HG02798 (cell line): ENCODE measurements around the gene EBLN2.
"Not testable (repeated sequence)": the region's sequence is repeated elsewhere in the genome, so short reads cannot be mapped to it uniquely, and the experiment has no call there.

Experiments
- ATAC-seq: cut with Tn5 transposase; IDR thresholded peaks from one replicate; pipeline ENCODE4 v1.9.1; 2021; ENCODE audit warnings: mild to moderate bottlenecking; ENCODE audit not compliant: unreplicated experiment, poor library complexity

The EBLN2 gene

GRCh38 chr3:73056014-73056844 lies 5.2 kb upstream of the EBLN2 start:
- ATAC-seq: no peak

GRCh38 chr3:73056845-73057150 lies 4.7 kb upstream of the EBLN2 start:
- no peak for ATAC-seq

GRCh38 chr3:73060302-73060723 lies 1.1 kb upstream of the EBLN2 start:
- ATAC-seq: no peak

DNA sequence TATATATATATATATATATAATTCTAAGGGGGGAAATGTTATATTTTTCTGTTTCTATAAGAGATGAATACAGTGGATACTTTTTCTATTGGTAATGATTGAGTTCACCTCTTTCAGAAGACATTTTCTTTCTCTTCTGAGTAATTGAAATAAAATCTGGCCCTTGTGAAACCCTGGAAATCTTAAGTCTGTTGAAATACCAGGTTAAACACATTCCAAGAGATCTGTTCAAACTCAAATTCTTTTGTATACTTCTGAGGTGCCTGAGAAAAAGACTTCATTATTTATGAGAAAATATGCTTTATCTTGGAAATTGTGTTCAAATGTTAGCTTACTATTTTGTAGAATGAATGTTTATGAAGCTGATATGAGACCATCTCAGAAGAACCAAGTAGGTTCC lies 4.8 kb downstream of the EBLN2 start:
- not testable (repeated sequence) for ATAC-seq

GRCh38 chr3:73068419-73068818 lies 7.0 kb downstream of the EBLN2 start:
- ATAC-seq: no peak

DNA sequence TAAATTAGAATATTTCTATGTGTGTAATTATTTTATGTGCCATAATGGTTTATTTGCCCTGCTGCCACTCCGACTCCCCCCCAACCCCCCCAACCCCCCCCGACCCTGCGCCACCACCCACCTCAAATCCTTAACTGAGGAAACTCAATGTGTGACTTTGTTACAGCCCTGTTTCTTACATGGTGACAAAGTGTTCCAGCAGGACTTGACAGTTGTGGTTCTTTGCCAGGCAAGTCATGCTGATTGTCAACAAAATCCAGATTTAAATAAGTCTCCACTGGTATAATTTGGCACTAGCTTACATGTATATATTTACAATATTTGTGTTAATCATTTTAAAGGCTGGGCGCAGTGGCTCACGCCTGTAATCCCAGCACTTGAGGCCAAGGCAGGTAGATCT lies 7.7 kb downstream of the EBLN2 start:
- no peak for ATAC-seq

GRCh38 chr3:73069775-73070444 lies 8.5 kb downstream of the EBLN2 start:
- ATAC-seq: no peak

- no peak for ATAC-seq
These were observed 9.5 kb downstream of the EBLN2 start for GRCh38 chr3:73070675-73071575.

DNA sequence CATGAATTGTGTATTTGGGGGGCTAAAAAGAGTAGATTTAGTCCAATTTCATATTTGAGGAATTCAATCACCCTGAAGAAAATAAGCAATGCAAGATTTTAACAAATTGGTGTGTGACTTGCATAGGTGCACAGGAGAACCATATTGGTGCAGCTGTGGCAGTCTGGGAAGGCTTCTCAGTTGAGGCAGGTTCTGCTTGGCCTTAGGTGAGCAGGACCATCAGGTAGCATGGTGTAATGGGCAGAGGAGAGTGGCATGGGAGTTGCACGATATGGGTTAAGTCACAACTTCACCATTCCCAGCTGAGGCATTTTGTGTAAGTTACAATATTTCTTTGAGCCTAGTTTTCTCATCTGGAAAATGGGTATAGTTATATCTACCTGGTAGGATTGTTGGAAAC lies 10.5 kb downstream of the EBLN2 start:
- no peak for ATAC-seq

GRCh38 chr3:73072634-73073033 lies 11.2 kb downstream of the EBLN2 start:
- no peak for ATAC-seq

DNA sequence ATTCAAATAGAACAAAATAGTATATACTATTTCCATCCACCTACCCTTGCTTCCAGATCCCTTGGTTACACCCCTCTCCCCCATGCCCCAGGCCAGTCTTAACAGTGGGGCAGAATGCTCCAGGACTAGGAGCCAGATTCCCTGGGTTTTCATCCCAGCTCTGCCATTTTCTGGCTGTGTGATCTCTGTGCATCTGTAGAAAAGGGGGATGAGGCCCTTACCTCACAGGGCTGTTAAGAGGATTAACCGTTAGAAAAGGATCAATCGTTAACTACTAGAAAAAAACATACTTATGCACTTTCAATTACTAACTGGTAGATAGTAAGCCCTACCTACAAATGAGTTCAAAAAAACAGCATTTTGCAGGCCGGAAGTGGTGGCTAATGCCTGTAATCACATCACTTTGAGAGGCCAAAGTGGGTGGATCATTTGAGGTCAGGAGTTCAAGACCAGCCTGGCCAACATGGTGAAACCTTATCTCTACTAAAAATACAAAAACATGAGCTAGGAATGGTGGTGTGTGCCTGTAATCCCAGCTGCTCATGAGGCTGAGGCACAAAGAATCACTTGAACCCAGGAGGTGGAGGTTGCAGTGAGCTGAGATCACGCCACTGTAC lies 11.7 kb downstream of the EBLN2 start:
- ATAC-seq: no peak

- no peak for ATAC-seq
These were observed 13.3 kb downstream of the EBLN2 start for GRCh38 chr3:73074781-73075180.

DNA sequence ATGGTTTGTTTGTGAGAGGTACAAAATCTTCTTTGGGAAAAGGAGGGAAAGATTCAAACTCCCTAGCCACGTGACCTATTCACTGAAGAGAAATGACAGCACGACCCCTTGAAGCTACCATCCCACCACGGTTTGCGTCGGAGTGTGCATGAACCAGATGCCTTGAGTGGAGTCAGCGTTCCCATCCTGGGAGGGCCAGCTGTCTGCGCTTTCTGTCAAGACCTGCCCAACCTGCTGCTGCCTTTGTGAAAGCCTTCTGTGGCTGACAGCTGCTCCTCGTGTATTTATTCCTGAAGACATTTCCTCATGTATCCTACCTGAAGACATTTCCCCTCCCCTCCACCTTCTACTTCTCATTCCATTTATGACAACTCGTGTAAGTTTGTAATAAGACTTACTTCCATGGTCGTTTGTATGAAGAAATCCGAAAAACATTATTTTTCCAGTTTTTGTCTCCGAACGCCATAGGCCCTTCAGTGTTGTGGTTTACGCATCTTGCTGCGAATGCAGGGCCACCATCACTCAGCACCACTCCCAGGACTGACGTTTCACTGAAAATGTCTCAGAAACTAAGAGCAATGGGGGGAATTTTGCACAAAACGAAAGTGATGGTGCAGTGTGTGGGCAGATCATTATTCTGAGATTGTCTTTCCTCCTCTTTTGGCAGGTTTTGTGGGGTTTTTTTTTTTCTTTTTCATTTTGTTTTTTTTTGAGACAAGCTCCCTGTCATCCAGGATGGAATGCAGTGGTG lies 18.9 kb downstream of the EBLN2 start:
- ATAC-seq: no peak

GRCh38 chr3:73081140-73081539 lies 19.7 kb downstream of the EBLN2 start:
- ATAC-seq: no peak

- no peak for ATAC-seq
These were observed 22.7 kb downstream of the EBLN2 start for GRCh38 chr3:73084170-73084569.

GRCh38 chr3:73086071-73086494 lies 24.6 kb downstream of the EBLN2 start:
- ATAC-seq: no peak

- ATAC-seq: no peak
These were observed 32.7 kb downstream of the EBLN2 start for GRCh38 chr3:73094129-73094528.

GRCh38 chr3:73094951-73095350 lies 33.5 kb downstream of the EBLN2 start:
- ATAC-seq: no peak

- ATAC-seq: no peak
These were observed 34.7 kb downstream of the EBLN2 start for GRCh38 chr3:73096169-73096568.

DNA sequence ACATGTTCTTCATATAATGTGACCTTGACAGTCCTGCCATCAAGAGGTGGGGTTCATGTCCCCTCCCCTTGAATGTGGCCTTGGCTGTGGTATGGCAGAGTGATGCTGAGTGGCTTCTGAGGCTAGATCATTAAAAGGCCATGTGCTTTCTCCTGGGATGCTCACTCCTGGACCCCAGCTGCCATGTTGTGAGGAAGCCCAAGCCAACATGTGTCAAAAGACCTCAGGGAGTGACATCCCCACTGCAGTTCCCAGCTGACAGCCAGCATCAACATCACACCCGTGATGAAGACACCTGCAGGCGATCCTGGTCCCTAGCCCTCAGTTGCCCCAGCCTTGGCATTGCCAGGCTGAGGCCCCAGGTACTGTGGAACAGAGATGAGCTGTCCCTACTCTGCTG lies 36.6 kb downstream of the EBLN2 start:
- ATAC-seq: no peak
